K562 (cell line): ENCODE measurements around the gene WDR91. TPM values are rescaled to one million over a fixed set of nuclear protein-coding genes. Genes with fewer than 3 reads are reported as not detected.
A peak's percentile ranks its signal among the peaks of the same experiment; 100 is the strongest.

ENCODE experiments used
- ARID3B ChIP-seq: fragments of 250-450 bp; sonication (Bioruptor Pico); IDR thresholded peaks from 2 replicates; pipeline ENCODE4 v1.4.0; 2020; ENCODE audit warnings: borderline replicate concordance
- BRD9 ChIP-seq: fragments of 450-650 bp; IDR thresholded peaks from 2 replicates; pipeline ENCODE4 v1.6.1; 2018; ENCODE audit warnings: low read depth; ENCODE audit not compliant: partially characterized antibody
- CTCF ChIP-seq, 3 experiments: IDR thresholded peaks in 2 of 3; conservative IDR thresholded peaks in 1 of 3; 2 replicates each; pipeline ENCODE4 v1.5.1; 2011 to 2012; ENCODE audit warnings: low read length in 3 of 3, mild to moderate bottlenecking in 3 of 3, control low read depth in 2 of 3, improper control_type of control experiment in 1 of 3, inconsistent platforms in 1 of 3, low read depth in 1 of 3, mixed read lengths in 1 of 3, moderate library complexity in 1 of 3; ENCODE audit not compliant: insufficient read depth in 2 of 3
- MEF2A ChIP-seq: IDR thresholded peaks from 2 replicates; pipeline ENCODE4 v1.6.1; 2011; ENCODE audit warnings: low read depth, mild to moderate bottlenecking, low read length, moderate library complexity; ENCODE audit not compliant: control insufficient read depth
- MLX ChIP-seq, 2 experiments: fragments of 450-650 bp in 1 of 2; sonication (generic) in 1 of 2; formaldehyde crosslinking; conservative IDR thresholded peaks; 2 replicates each; pipeline versions ENCODE4 v1.4.0 to v1.8.1; 2020 to 2022; ENCODE audit warnings: mild to moderate bottlenecking in 1 of 2, missing genetic modification reagents in 1 of 2
- NELFE ChIP-seq: IDR thresholded peaks from 2 replicates; pipeline ENCODE4 v1.6.1; 2011; ENCODE audit warnings: mild to moderate bottlenecking; ENCODE audit not compliant: insufficient read depth, insufficient read length
- PBX2 ChIP-seq, 2 experiments: IDR thresholded peaks in 1 of 2; conservative IDR thresholded peaks in 1 of 2; 2 replicates each; pipeline ENCODE4 v1.6.1; 2016; ENCODE audit warnings: low read depth in 2 of 2, mild to moderate bottlenecking in 1 of 2, missing compliant biosample characterization in 1 of 2, missing genetic modification characterization in 1 of 2, moderate library complexity in 1 of 2
- TCF15 ChIP-seq: fragments of 250-450 bp; sonication (Bioruptor Pico); IDR thresholded peaks from 2 replicates; pipeline ENCODE4 v1.8.0; 2022; ENCODE audit warnings: moderate library complexity, mild to moderate bottlenecking, inconsistent platforms
- ZBTB49 ChIP-seq: sonication (generic); formaldehyde crosslinking; IDR thresholded peaks from 2 replicates; pipeline ENCODE4 v1.8.0; 2022; ENCODE audit warnings: missing genetic modification reagents, mild to moderate bottlenecking, borderline replicate concordance
- ZNF639 ChIP-seq, 2 experiments: fragments of 200-800 bp in 1 of 2; sonication (Bioruptor generic) in 1 of 2; sonication (generic) in 1 of 2; formaldehyde crosslinking in 1 of 2; IDR thresholded peaks in 1 of 2; conservative IDR thresholded peaks in 1 of 2; 2 replicates each; pipeline versions ENCODE4 v1.5.0 to v1.6.1; 2016 to 2020; ENCODE audit warnings: missing compliant biosample characterization in 1 of 2, missing genetic modification characterization in 1 of 2, missing genetic modification reagents in 1 of 2
- polyA plus RNA-seq, 8 experiments: library from polyadenylated mRNA; depleted of rRNA in 4 of 8; stranded (reverse) in 5 of 8; unstranded in 3 of 8; fragments of >200 nt; fragmentation: Nextera tagmentation in 2 of 8; fragmentation: Illumina TruSeq in 1 of 8; extraction: Ambion mirVana in 2 of 8; extraction: Trizol in 1 of 8; gene quantifications; 2 replicates each; pipeline versions ENCODE4 v1.2.1 to v1.2.3, GENCODE V29; 2011 to 2014; ENCODE audit warnings: inconsistent platforms in 1 of 8, missing spikeins in 1 of 8
- total RNA-seq, 7 experiments: library from RNA; depleted of rRNA in 6 of 7; stranded (reverse); fragments of >200 nt in 6 of 7; fragmentation: Illumina TruSeq in 2 of 7; extraction: Trizol in 2 of 7; gene quantifications; 2 replicates each; pipeline versions ENCODE4 v1.2.1 to v1.2.3, GENCODE V29; 2011 to 2021; ENCODE audit warnings: low replicate concordance in 1 of 7

Gene WDR91
- total and polyA plus RNA-seq, 9 of the 15 experiments (the other 6 are each of a cell fraction or from before 2014, with no cell fraction given) = 1.9 to 18.2 (median 9.8) TPM

GRCh38 chr7:135211179-135211945 lies at the start of gene WDR91 (continued):
- TF ChIP-seq ARID3B (CRISPR knock-in tag) = peak; percentile 87; the same call in 1 of the 2 replicates
- TF ChIP-seq CTCF (IDR thresholded peaks at IDR 0.05 in 2 of 3, conservative IDR thresholded peaks at IDR 0.05 in 1 of 3; ENCODE audit: insufficient read depth in 2 of 3, low read depth in 1 of 3, low read length in 3 of 3) = 0 out of 6 replicates have a peak, but pooled peaks of 1 of the 3 experiments have one; percentile 1
- TF ChIP-seq MEF2A = no peak
- TF ChIP-seq TCF15 (CRISPR knock-in tag) = no peak
- 0 out of 4 replicates have a peak, but pooled peaks of 1 of the 2 experiments have one; percentile 16 for TF ChIP-seq ZNF639 (CRISPR knock-in tag; conservative IDR thresholded peaks at IDR 0.05 in 1 of 2, IDR thresholded peaks at IDR 0.05 in 1 of 2)
- TF ChIP-seq NELFE = no peak
- peak; percentile 1; the same call in 1 of the 2 replicates for TF ChIP-seq PBX2 (CRISPR knock-in tag; IDR thresholded peaks at IDR 0.05; ENCODE audit: low read depth)
- TF ChIP-seq PBX2 (tag; conservative IDR thresholded peaks at IDR 0.05; ENCODE audit: low read depth) = no peak
- no peak for TF ChIP-seq ZBTB49 (CRISPR knock-in tag)
- TF ChIP-seq BRD9 = no peak
- TF ChIP-seq MLX (CRISPR knock-in tag; conservative IDR thresholded peaks at IDR 0.05) = peak in 1 of 2 experiments; percentile 46; a peak in 1 of 4 replicates
